Astrocyte (in vitro differentiated cells and primary cell): ENCODE data around the gene SDF2L1. TPM values are rescaled to one million over a fixed set of nuclear protein-coding genes. Genes with fewer than 3 reads are reported as not detected.
"Not testable (repeated sequence)": the region's sequence is repeated elsewhere in the genome, so short reads cannot be mapped to it uniquely, and the experiment has no call there.

Experiments used
- DNase-seq: peaks from one replicate; pipeline ENCODE4 v3.0.0-alpha.2; 2010; ENCODE audit warnings: low read depth
- FAIRE-seq: peaks from 2 replicates; lab custom pipeline; 2011; peaks lifted over from hg19 to GRCh38; lab: Jason Lieb, UNC
- H2AFZ ChIP-seq: 2 replicates; pipeline ENCODE4 v1.6.0; 2012; ENCODE audit warnings: low read depth, low read length, inconsistent platforms
- H3K27ac ChIP-seq: 2 replicates; pipeline ENCODE4 v1.5.1; 2011; ENCODE audit warnings: low read depth, low read length, inconsistent platforms
- H3K27me3 ChIP-seq: 2 replicates; pipeline ENCODE4 v1.6.0; 2011; ENCODE audit warnings: low read length, inconsistent platforms; ENCODE audit not compliant: insufficient read depth
- H3K36me3 ChIP-seq: 2 replicates; pipeline ENCODE4 v1.5.1; 2011; ENCODE audit warnings: low read length, inconsistent platforms; ENCODE audit not compliant: insufficient read depth
- H3K4me1 ChIP-seq: 2 replicates; pipeline ENCODE4 v1.5.1; 2011; ENCODE audit warnings: low read length, inconsistent platforms; ENCODE audit not compliant: insufficient read depth
- H3K4me2 ChIP-seq: 2 replicates; pipeline ENCODE4 v1.6.0; 2012; ENCODE audit warnings: low read length, inconsistent platforms
- H3K4me3 ChIP-seq: 2 replicates; pipeline ENCODE4 v1.5.1; 2011; ENCODE audit warnings: low read depth, mild to moderate bottlenecking, low read length, inconsistent platforms; ENCODE audit not compliant: insufficient read depth
- H3K79me2 ChIP-seq: 2 replicates; pipeline ENCODE4 v1.6.0; 2012; ENCODE audit warnings: mild to moderate bottlenecking, low read length, inconsistent platforms; ENCODE audit not compliant: insufficient read depth
- H3K9ac ChIP-seq: 2 replicates; pipeline ENCODE4 v1.6.0; 2012; ENCODE audit warnings: mild to moderate bottlenecking, low read length, inconsistent platforms
- H3K9me3 ChIP-seq: 2 replicates; pipeline ENCODE4 v1.5.1; 2012; ENCODE audit warnings: low read depth, mild to moderate bottlenecking, low read length, inconsistent platforms; ENCODE audit not compliant: insufficient read depth
- H4K20me1 ChIP-seq: 2 replicates; pipeline ENCODE4 v1.6.0; 2012; ENCODE audit warnings: low read length, inconsistent platforms; ENCODE audit not compliant: insufficient read depth
- H3K27ac Mint-ChIP-seq: one replicate; pipeline ENCODE4 v1.8.0; 2021; ENCODE audit warnings: mild to moderate bottlenecking, mixed read lengths; ENCODE audit not compliant: unreplicated experiment
- H3K27me3 Mint-ChIP-seq: one replicate; pipeline ENCODE4 v1.8.0; 2021; ENCODE audit warnings: low read depth, mixed read lengths; ENCODE audit not compliant: unreplicated experiment
- H3K36me3 Mint-ChIP-seq: one replicate; pipeline ENCODE4 v1.8.0; 2021; ENCODE audit warnings: low read depth, mixed read lengths; ENCODE audit not compliant: unreplicated experiment
- H3K4me1 Mint-ChIP-seq: one replicate; pipeline ENCODE4 v1.8.0; 2021; ENCODE audit warnings: low read depth, mixed read lengths; ENCODE audit not compliant: unreplicated experiment
- H3K4me3 Mint-ChIP-seq: one replicate; pipeline ENCODE4 v1.8.0; 2021; ENCODE audit warnings: mild to moderate bottlenecking, moderate library complexity, mixed read lengths; ENCODE audit not compliant: unreplicated experiment
- H3K9me3 Mint-ChIP-seq: one replicate; pipeline ENCODE4 v1.8.0; 2021; ENCODE audit warnings: mild to moderate bottlenecking, mixed read lengths; ENCODE audit not compliant: unreplicated experiment
- CTCF ChIP-seq: IDR thresholded peaks from 2 replicates; pipeline ENCODE4 v1.5.1; 2011; ENCODE audit warnings: low read depth, mild to moderate bottlenecking, inconsistent platforms, low read length, moderate library complexity; ENCODE audit not compliant: insufficient read depth
- EZH2 ChIP-seq: IDR thresholded peaks from 2 replicates; pipeline ENCODE4 v1.6.1; 2012; ENCODE audit warnings: mild to moderate bottlenecking, low read length, inconsistent platforms; ENCODE audit not compliant: insufficient read depth
- total RNA-seq: library from RNA; stranded (reverse); gene quantifications from 2 replicates; pipeline ENCODE4 v1.2.1, GENCODE V29; 2021

SDF2L1 gene
- total RNA-seq, 1 donor from 2014 or later, result 49.5 TPM

GRCh38 chr22:21642584-21643448 lies 714 bp downstream of the SDF2L1 start:
- Mint-ChIP-seq H3K27ac (peak overlapping the region; percentile 12), H3K4me1 (peaks cover 3% of the 10 kb centered on the region), H3K9me3 (no peaks in the 10 kb centered on the region), H3K4me3 (peak overlapping the region; percentile 89), H3K27me3 (no peaks in the 10 kb centered on the region), H3K36me3 (peaks cover 10% of the 10 kb centered on the region)
- FAIRE-seq (no peak), DNase-seq (no peak)
- Histone ChIP-seq H3K9ac (peak overlapping the region; percentile 88), H3K79me2 (peaks cover 15% of the 10 kb centered on the region), H3K4me3 (peak overlapping the region; percentile 77), H3K27ac (peak overlapping the region; percentile 68), H3K4me1 (peaks cover 19% of the 10 kb centered on the region), H3K27me3 (no peaks in the 10 kb centered on the region), H3K9me3 (no peaks in the 10 kb centered on the region), H3K4me2 (peak overlapping the region; percentile 97), H3K36me3 (no peaks in the 10 kb centered on the region), H4K20me1 (peaks cover 29% of the 10 kb centered on the region), H2AFZ (peak overlapping the region; percentile 81)
- TF ChIP-seq EZH2, result no peak
- peak; percentile 42 for TF ChIP-seq CTCF

- H3K27ac ChIP-seq, result no peak overlapping the region
- H3K9me3 Mint-ChIP-seq, result no peaks in the 10 kb centered on the region
- H3K9ac ChIP-seq, result peak overlapping the region; percentile 88
- H4K20me1 ChIP-seq, result peaks cover 31% of the 10 kb centered on the region
- H2AFZ ChIP-seq, result no peak overlapping the region
- no peaks in the 10 kb centered on the region for H3K27me3 Mint-ChIP-seq
- H3K36me3 ChIP-seq, result peaks cover under 1% of the 10 kb centered on the region
- no peaks in the 10 kb centered on the region for H3K9me3 ChIP-seq
- H3K27ac Mint-ChIP-seq, result no peak overlapping the region
- FAIRE-seq (no peak), DNase-seq (no peak)
- H3K4me3 Mint-ChIP-seq, result peak overlapping the region; percentile 89
- H3K4me2 ChIP-seq, result peak overlapping the region; percentile 97
- no peak for TF ChIP-seq EZH2
- TF ChIP-seq CTCF, result no peak
- peaks cover 3% of the 10 kb centered on the region for H3K4me1 Mint-ChIP-seq
- H3K79me2 ChIP-seq, result peaks cover 15% of the 10 kb centered on the region
- H3K27me3 ChIP-seq, result no peaks in the 10 kb centered on the region
- peaks cover 10% of the 10 kb centered on the region for H3K36me3 Mint-ChIP-seq
- peak overlapping the region; percentile 77 for H3K4me3 ChIP-seq
- H3K4me1 ChIP-seq, result peaks cover 19% of the 10 kb centered on the region
These were observed 1.6 kb downstream of the SDF2L1 start for GRCh38 chr22:21643533-21644357.

- H3K27me3 ChIP-seq, DNase-seq, H3K9me3 ChIP-seq, H3K9me3 Mint-ChIP-seq, H3K27me3 Mint-ChIP-seq, FAIRE-seq, H3K4me3 ChIP-seq, H3K36me3 ChIP-seq, H3K4me2 ChIP-seq, H3K9ac ChIP-seq, H2AFZ ChIP-seq, H3K4me3 Mint-ChIP-seq, H3K27ac Mint-ChIP-seq, H3K27ac ChIP-seq, H3K4me1 Mint-ChIP-seq: not testable (repeated sequence)
- H3K79me2 ChIP-seq, result peaks cover 15% of the 10 kb centered on the region
- H4K20me1 ChIP-seq, result peaks cover 35% of the 10 kb centered on the region
- H3K4me1 ChIP-seq, result peaks cover 19% of the 10 kb centered on the region
- peaks cover 10% of the 10 kb centered on the region for H3K36me3 Mint-ChIP-seq
These were observed 3.4 kb downstream of the SDF2L1 start for GRCh38 chr22:21645513-21645912.
